Ammon's horn (tissue), 1 donor: ENCODE measurements around the gene KRT12.
"Not testable (repeated sequence)": the region's sequence is repeated elsewhere in the genome, so short reads cannot be mapped to it uniquely, and the experiment has no call there.

Experiments used
- DNase-seq: peaks from one replicate; pipeline ENCODE4 v3.0.0-alpha.2; 2016; ENCODE audit warnings: low spot score

KRT12 gene

DNA sequence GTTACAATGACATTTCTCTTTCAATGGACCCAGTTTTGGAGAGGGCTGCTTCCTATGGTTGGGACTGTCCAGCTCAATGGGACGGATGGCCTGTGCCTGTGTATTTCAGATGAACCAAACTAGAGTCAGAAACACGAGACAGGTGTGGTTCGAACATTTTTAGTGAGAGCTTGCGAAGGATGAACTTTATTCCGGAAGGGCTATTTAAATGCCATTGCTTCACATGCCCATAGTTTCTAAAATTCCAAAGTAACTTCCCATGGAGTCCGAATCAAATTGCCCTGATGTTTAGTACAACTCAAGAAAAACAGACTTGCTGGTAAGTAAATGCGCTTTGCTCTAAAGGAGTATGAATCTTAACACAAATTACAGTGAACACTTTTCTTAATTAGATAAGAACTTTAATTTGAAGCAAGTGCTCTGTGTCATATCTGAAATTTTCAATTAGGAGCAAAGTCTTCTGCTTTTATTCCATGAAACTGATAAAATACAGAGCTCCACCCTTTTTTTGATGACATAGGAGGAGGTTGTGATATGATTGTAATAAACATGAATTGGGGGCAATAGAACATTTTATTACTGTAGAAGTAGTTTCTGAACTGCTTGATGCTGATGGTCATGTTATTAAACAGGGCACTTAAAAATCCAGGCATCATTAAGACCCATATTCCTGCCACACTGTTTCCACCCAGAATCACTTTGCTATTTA is 16.8 kb upstream of the KRT12 start:
- no peak for DNase-seq

- DNase-seq: no peak
Observed at GRCh38 chr17:40883031-40883430, 16.0 kb upstream of the KRT12 start.

- DNase-seq: no peak
Observed at GRCh38 chr17:40879026-40879425, 12.0 kb upstream of the KRT12 start.

- DNase-seq: no peak
Observed at GRCh38 chr17:40878044-40878443, 11.0 kb upstream of the KRT12 start.

DNA sequence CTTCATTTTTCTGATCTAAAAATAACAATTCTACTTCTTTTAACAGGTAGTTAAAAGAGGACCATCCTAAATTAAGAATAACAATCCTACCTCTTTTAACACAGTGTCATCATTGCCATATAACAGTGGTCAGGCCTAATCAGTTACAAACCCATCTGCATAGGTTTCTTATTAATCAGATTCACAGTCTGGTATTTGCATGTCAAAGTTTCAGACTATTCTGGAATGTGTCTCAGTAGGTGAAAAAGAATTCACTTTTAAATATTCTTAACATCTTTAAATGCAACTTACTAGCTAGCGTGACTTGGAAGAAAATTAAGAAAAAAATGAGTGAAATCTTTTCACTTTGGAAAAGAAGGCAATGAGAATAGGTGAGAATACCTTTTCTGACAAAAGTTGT is 6.8 kb upstream of the KRT12 start:
- DNase-seq: no peak

- DNase-seq: no peak
Observed at GRCh38 chr17:40873255-40873654, 6.2 kb upstream of the KRT12 start.

GRCh38 chr17:40872416-40872815 is 5.4 kb upstream of the KRT12 start:
- DNase-seq: no peak

DNA sequence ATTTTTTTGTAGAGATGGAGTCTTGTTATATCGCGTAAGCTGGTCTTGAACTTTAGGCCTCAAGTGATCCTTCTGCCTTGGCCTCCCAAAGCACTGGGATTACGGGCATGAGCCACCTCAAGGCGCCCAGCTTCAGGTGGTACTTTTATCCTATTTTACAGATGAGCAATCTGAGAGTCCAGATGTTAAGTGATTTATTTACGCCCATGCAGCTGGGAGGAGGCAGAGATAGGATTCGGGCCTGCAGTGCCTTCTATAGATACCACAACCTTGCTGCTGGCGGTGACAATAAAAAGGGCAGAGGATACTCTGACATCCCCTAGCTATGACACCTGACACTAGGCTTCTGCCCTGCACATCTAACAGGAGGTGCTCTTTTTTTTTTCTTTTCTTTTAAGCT is 4.3 kb upstream of the KRT12 start:
- no peak for DNase-seq

- no peak for DNase-seq
Observed at GRCh38 chr17:40870136-40870535, 3.1 kb upstream of the KRT12 start.

DNA sequence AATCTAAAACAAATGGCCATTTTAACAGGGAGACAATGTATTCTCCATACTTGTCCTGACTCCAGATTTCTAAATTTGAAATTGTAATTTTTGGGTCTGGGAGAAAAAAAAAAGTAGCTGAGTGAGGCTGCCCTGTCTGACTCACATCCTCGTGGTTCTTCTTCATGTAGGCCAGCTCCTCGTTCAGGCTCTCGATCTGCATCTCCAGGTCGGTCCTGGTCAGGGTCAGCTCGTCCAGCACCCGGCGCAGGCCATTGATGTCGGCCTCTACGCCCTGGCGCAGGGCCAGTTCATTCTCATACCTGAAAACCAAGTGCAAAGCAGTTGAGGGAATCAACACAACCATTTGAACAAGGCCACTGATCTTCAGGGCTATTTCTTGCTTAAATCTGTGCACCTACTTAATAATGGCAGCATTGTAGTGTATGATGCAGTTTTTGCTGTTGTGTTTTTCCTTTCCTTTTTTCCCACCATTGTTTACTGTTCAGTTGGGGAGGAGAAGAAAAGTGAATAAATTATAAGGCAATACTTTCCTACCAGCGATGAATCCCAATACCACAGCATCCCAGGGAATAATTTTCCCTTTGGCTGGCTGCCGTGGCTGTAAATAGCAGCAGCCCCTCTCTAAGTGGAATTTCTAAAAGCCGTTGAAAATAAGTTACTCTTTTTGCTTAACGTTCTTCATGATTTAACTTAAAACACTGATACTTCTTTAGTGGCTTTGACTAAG is 2.2 kb downstream of the KRT12 start:
- no peak for DNase-seq

GRCh38 chr17:40862985-40863733 is 3.9 kb downstream of the KRT12 start:
- DNase-seq: no peak

GRCh38 chr17:40859536-40859935 is 7.5 kb downstream of the KRT12 start:
- DNase-seq: no peak

- not testable (repeated sequence) for DNase-seq
Observed at GRCh38 chr17:40858667-40859066, 8.4 kb downstream of the KRT12 start.

DNA sequence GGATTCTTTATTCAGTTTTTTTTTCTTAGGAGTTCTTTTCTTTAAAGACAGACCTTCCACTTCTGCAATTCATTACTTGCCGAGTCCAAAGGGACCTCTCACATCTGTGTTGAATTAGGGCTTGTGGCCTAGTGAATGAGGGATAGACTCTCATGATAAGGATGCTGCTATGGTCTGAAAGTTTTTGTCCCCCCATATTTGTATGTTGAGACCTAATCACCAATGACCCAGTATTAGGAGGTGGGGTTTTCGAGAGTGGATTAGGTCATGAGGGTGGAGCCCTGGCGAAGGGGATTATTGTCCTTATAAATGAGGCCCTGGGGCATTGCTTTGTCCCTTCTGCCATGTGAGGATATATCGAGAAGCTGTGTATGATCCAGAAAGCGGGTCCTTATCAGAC is 9.5 kb downstream of the KRT12 start:
- no peak for DNase-seq

GRCh38 chr17:40854175-40854814 is 12.7 kb downstream of the KRT12 start:
- no peak for DNase-seq

- DNase-seq: no peak
Observed at GRCh38 chr17:40852364-40852763, 14.7 kb downstream of the KRT12 start.

- DNase-seq: no peak
Observed at GRCh38 chr17:40850293-40850972, 16.6 kb downstream of the KRT12 start.

DNA sequence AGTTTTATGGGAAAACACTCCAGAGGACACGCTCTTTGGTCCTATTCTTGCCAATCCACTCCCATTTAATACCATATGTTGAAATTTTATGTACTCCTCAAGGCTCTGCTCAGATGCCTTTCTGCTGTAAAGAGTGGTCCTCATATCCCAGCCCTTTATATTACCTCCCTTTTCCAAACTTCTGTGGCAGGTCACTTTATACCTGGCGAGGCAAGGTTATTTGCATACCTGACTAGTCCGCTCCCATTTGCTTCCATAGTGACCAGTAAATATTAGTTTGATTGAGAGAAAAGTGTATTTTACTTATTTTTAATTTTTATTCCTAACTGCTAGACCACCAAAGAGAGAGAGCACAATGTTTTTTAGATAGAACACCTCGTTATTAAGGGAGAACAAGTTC is 17.3 kb downstream of the KRT12 start:
- no peak for DNase-seq

GRCh38 chr17:40848583-40849235 is 18.3 kb downstream of the KRT12 start:
- no peak for DNase-seq

GRCh38 chr17:40846515-40847144 is 20.4 kb downstream of the KRT12 start:
- DNase-seq: no peak

- no peak for DNase-seq
Observed at GRCh38 chr17:40844671-40845107, 22.3 kb downstream of the KRT12 start.
